Natural killer cell (primary cell): ENCODE results near the gene NR5A2. TPM values are rescaled to one million over a fixed set of nuclear protein-coding genes. Genes with fewer than 3 reads are reported as not detected.

Experiments
- ATAC-seq, 3 donors: fragments of 150-1000 bp in 2 of 3; fragments of 200-7000 bp in 1 of 3; cut with Tn5 transposase; 1 replicate in 1 of 3; 2 replicates in 2 of 3; pipeline ENCODE4 v1.10.0; 2021; ENCODE audit warnings: mild to moderate bottlenecking in 2 of 3, moderate library complexity in 2 of 3
- DNase-seq, 2 donors: peaks; one replicate each; pipeline versions ENCODE4 v3.0.0 to v3.0.0-alpha.2; 2013 to 2021; ENCODE audit warnings: mixed read lengths in 1 of 2
- H3K27ac ChIP-seq: one replicate; pipeline ENCODE4 v1.5.1; 2013; ENCODE audit warnings: mild to moderate bottlenecking, low read length
- H3K27me3 ChIP-seq: one replicate; pipeline ENCODE4 v1.6.1; 2013; ENCODE audit warnings: low read length; ENCODE audit not compliant: control insufficient read depth, insufficient read depth
- H3K36me3 ChIP-seq: one replicate; pipeline ENCODE4 v1.6.1; 2013; ENCODE audit warnings: low read length; ENCODE audit not compliant: control insufficient read depth, insufficient read depth
- H3K4me1 ChIP-seq: one replicate; pipeline ENCODE4 v1.6.1; 2013; ENCODE audit warnings: low read length; ENCODE audit not compliant: control insufficient read depth, insufficient read depth
- H3K4me3 ChIP-seq: one replicate; pipeline ENCODE4 v1.5.1; 2013; ENCODE audit warnings: low read length
- H3K9me3 ChIP-seq: one replicate; pipeline ENCODE4 v1.6.1; 2013; ENCODE audit warnings: low read length; ENCODE audit not compliant: control insufficient read depth, insufficient read depth
- H3K27ac Mint-ChIP-seq, 2 donors: one replicate each; pipeline ENCODE4 v1.8.0; 2022; ENCODE audit warnings: mild to moderate bottlenecking in 2 of 2, mixed read lengths in 2 of 2, moderate library complexity in 1 of 2
- H3K27me3 Mint-ChIP-seq, 2 donors: one replicate each; pipeline ENCODE4 v1.8.0; 2022; ENCODE audit warnings: low read depth in 2 of 2, mixed read lengths in 2 of 2
- H3K36me3 Mint-ChIP-seq: one replicate; pipeline ENCODE4 v1.8.0; 2022; ENCODE audit warnings: mixed read lengths
- H3K4me1 Mint-ChIP-seq, 2 donors: one replicate each; pipeline ENCODE4 v1.8.0; 2022; ENCODE audit warnings: mixed read lengths in 2 of 2
- H3K4me3 Mint-ChIP-seq: one replicate; pipeline ENCODE4 v1.8.0; 2022; ENCODE audit warnings: mild to moderate bottlenecking, moderate library complexity, mixed read lengths
- H3K9me3 Mint-ChIP-seq, 2 donors: one replicate each; pipeline ENCODE4 v1.8.0; 2022; ENCODE audit warnings: mixed read lengths in 2 of 2
- CTCF ChIP-seq: fragments of 200-600 bp; IDR thresholded peaks from one replicate; pipeline ENCODE4 v1.8.0; 2022; ENCODE audit warnings: antibody characterized with exemption
- WGBS: methylation state at CpG from one replicate; pipeline ENCODE4 v1.1.7; 2013; ENCODE audit warnings: missing lambda C conversion rate; ENCODE audit not compliant: insufficient coverage; 5-methylcytosine and 5-hydroxymethylcytosine counted together
- intact Hi-C: fragments of 100-400 bp; cut with micrococcal nuclease; formaldehyde crosslinking; loops from one replicate; pipeline ENCODE4 v1.14.2; 2022
- total RNA-seq, 4 donors: library from RNA; stranded (reverse); fragments of 120-200 nt in 1 of 4; gene quantifications; one replicate each; pipeline versions ENCODE4 v1.2.3 to v1.2.4, GENCODE V29; 2013 to 2022

The NR5A2 gene
- total RNA-seq, 3 donors from 2014 or later (not counting 1 experiment from before 2014, with no cell fraction given), result not detected

GRCh38 chr1:200038325-200038980 is 10.9 kb downstream of the NR5A2 start:
- ATAC-seq (peak in 1 of 3 donors; percentile 7), DNase-seq (no peak)
- Mint-ChIP-seq H3K27ac (no peak overlapping the region), H3K4me3 (peak overlapping the region; percentile 71), H3K27me3 (peaks cover 49 to 60% of the 10 kb centered on the region in 2 donors), H3K4me1 (peaks cover 21 to 30% of the 10 kb centered on the region in 2 donors), H3K9me3 (no peaks in the 10 kb centered on the region), H3K36me3 (peaks cover 7% of the 10 kb centered on the region)
- Histone ChIP-seq H3K4me1 (peaks cover 37% of the 10 kb centered on the region), H3K27ac (no peak overlapping the region), H3K4me3 (no peak overlapping the region), H3K36me3 (no peaks in the 10 kb centered on the region), H3K9me3 (peaks cover 3% of the 10 kb centered on the region), H3K27me3 (peaks cover 59% of the 10 kb centered on the region)
- WGBS, result 11% methylated on average over 32 of the region's 32 CpGs
- no peak for TF ChIP-seq CTCF
- intact Hi-C loops, result no loop called here

- H3K36me3 ChIP-seq, result no peaks in the 10 kb centered on the region
- peaks cover 3% of the 10 kb centered on the region for H3K9me3 ChIP-seq
- peaks cover 59% of the 10 kb centered on the region for H3K27me3 ChIP-seq
- peaks cover 37% of the 10 kb centered on the region for H3K4me1 ChIP-seq
- no peak overlapping the region for H3K27ac ChIP-seq
- no peaks in the 10 kb centered on the region for H3K9me3 Mint-ChIP-seq
- H3K4me1 Mint-ChIP-seq, result peaks cover 21 to 30% of the 10 kb centered on the region in 2 donors
- H3K27me3 Mint-ChIP-seq, result peaks cover 54 to 66% of the 10 kb centered on the region in 2 donors
- intact Hi-C loops, result no loop called here
- peaks cover 7% of the 10 kb centered on the region for H3K36me3 Mint-ChIP-seq
- DNase-seq (peak in 1 of 2 donors; percentile 26), ATAC-seq (peak; percentile 9 to 75 (median 31))
- H3K27ac Mint-ChIP-seq, result no peak overlapping the region
- WGBS, result under 1% methylated on average over 79 of the region's 79 CpGs
- TF ChIP-seq CTCF, result no peak
- no peak overlapping the region for H3K4me3 ChIP-seq
- H3K4me3 Mint-ChIP-seq, result peak overlapping the region; percentile 80
Observed at GRCh38 chr1:200038981-200039848, 11.7 kb downstream of the NR5A2 start.

DNA sequence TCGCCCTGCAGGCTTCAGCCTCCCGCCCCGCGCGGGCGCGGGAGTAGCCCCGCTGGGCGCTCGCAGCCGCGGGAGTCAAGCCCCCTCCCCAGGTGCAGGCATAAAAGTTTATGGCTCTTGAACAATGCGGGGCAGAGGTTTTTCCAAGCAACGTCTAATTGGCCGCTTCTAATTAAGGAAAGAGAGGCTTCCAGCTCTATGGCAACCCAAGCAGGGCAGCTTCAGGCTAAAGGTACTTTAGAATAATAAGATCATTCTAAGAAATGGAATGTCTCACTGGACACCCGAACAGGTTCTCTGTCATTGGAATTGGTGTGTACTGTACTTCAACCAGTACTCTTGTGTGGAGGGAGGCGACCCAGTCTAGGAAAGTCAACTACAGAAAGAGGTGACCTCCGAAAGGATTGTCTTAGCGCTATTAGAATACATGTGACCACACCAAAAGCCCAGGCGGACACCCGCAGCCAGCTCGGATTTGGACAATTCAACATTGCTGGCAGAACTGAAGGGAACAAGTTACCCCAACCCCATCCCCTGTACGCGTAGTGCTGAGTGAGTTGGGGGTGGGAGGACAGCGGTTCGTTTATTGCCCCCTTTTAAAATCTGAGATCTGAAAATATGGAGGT is 12.5 kb downstream of the NR5A2 start:
- Histone ChIP-seq H3K4me3 (no peak overlapping the region), H3K9me3 (peaks cover 3% of the 10 kb centered on the region), H3K4me1 (peaks cover 33% of the 10 kb centered on the region), H3K36me3 (no peaks in the 10 kb centered on the region), H3K27me3 (peaks cover 60% of the 10 kb centered on the region), H3K27ac (no peak overlapping the region)
- intact Hi-C loops, result no loop called here
- H3K4me1 Mint-ChIP-seq, result peaks cover 21 to 30% of the 10 kb centered on the region in 2 donors
- DNase-seq, result no peak
- H3K4me3 Mint-ChIP-seq, result no peak overlapping the region
- ATAC-seq, result no peak
- 4% methylated on average over 20 of the region's 26 CpGs for whole genome bisulfite sequencing
- TF ChIP-seq CTCF, result no peak
- H3K9me3 Mint-ChIP-seq, result no peaks in the 10 kb centered on the region
- peaks cover 7% of the 10 kb centered on the region for H3K36me3 Mint-ChIP-seq
- no peak overlapping the region for H3K27ac Mint-ChIP-seq
- peaks cover 56 to 69% of the 10 kb centered on the region in 2 donors for H3K27me3 Mint-ChIP-seq
